CD14-positive monocyte (primary cell): ENCODE measurements around the gene MYL4. TPM values are rescaled to one million over a fixed set of nuclear protein-coding genes. Genes with fewer than 3 reads are reported as not detected.

Experiments
- DNase-seq, 3 donors: peaks; one replicate each; pipeline ENCODE4 v3.0.0-alpha.2; 2011 to 2022
- H2AFZ ChIP-seq: 2 replicates; pipeline ENCODE4 v1.6.0; 2012; ENCODE audit warnings: mild to moderate bottlenecking, low read depth, low read length, inconsistent platforms; ENCODE audit not compliant: insufficient read depth, poor library complexity, severe bottlenecking
- H3K27ac ChIP-seq, 2 donors: 1 replicate in 1 of 2; 2 replicates in 1 of 2; pipeline ENCODE4 v1.5.1; 2012 to 2013; ENCODE audit warnings: low read length in 2 of 2, control low read depth in 1 of 2, inconsistent platforms in 1 of 2, low read depth in 1 of 2, mild to moderate bottlenecking in 1 of 2
- H3K27me3 ChIP-seq, 2 donors: one replicate each; pipeline versions ENCODE4 v1.6.0 to v1.6.1; 2011 to 2013; ENCODE audit warnings: low read length in 2 of 2; ENCODE audit not compliant: control insufficient read depth in 2 of 2, insufficient read depth in 2 of 2
- H3K36me3 ChIP-seq, 2 donors: replicated peaks in 1 of 2; 1 replicate in 1 of 2; 2 replicates in 1 of 2; pipeline versions ENCODE4 v1.5.1 to v1.6.1; 2012 to 2013; ENCODE audit warnings: low read length in 2 of 2, control low read depth in 1 of 2, inconsistent platforms in 1 of 2, mild to moderate bottlenecking in 1 of 2; ENCODE audit not compliant: insufficient read depth in 2 of 2, control insufficient read depth in 1 of 2
- H3K4me1 ChIP-seq, 2 donors: 1 replicate in 1 of 2; 2 replicates in 1 of 2; pipeline versions ENCODE4 v1.5.1 to v1.6.1; 2012 to 2013; ENCODE audit warnings: low read length in 2 of 2, control low read depth in 1 of 2, inconsistent platforms in 1 of 2, mild to moderate bottlenecking in 1 of 2, moderate library complexity in 1 of 2; ENCODE audit not compliant: insufficient read depth in 2 of 2, control insufficient read depth in 1 of 2
- H3K4me2 ChIP-seq: replicated peaks from 2 replicates; pipeline ENCODE3; 2012; ENCODE audit warnings: low read length, moderate library complexity, mild to moderate bottlenecking; ENCODE audit not compliant: poor library complexity, severe bottlenecking; ENCODE audit errors: extremely low read depth
- H3K4me3 ChIP-seq, 3 experiments: fragments of 200-600 bp in 1 of 3; sonication (generic) in 1 of 3; replicated peaks in 1 of 3; 1 replicate in 2 of 3; 2 replicates in 1 of 3; pipeline ENCODE4 v1.5.1; 2011 to 2013; ENCODE audit warnings: low read length in 3 of 3, mild to moderate bottlenecking in 3 of 3, control low read depth in 2 of 3, low read depth in 2 of 3, inconsistent platforms in 1 of 3, moderate library complexity in 1 of 3
- H3K79me2 ChIP-seq: 2 replicates; pipeline ENCODE4 v1.6.0; 2012; ENCODE audit warnings: mild to moderate bottlenecking, control low read depth, inconsistent platforms, low read length, moderate library complexity; ENCODE audit not compliant: insufficient read depth
- H3K9ac ChIP-seq: 2 replicates; pipeline ENCODE4 v1.6.0; 2017; ENCODE audit warnings: low read length, mild to moderate bottlenecking; ENCODE audit not compliant: insufficient read depth, poor library complexity, severe bottlenecking
- H3K9me3 ChIP-seq, 2 donors: replicated peaks in 1 of 2; 1 replicate in 1 of 2; 2 replicates in 1 of 2; pipeline versions ENCODE4 v1.5.1 to v1.6.1; 2012 to 2013; ENCODE audit warnings: low read length in 2 of 2, control low read depth in 1 of 2; ENCODE audit not compliant: control insufficient read depth in 1 of 2, insufficient read depth in 1 of 2
- H4K20me1 ChIP-seq: 2 replicates; pipeline ENCODE4 v1.6.0; 2012; ENCODE audit warnings: mild to moderate bottlenecking, low read length, control low read depth, moderate library complexity; ENCODE audit not compliant: insufficient read depth
- H3K27ac Mint-ChIP-seq, 7 donors: one replicate each; pipeline ENCODE4 v1.8.0; 2020; ENCODE audit warnings: mild to moderate bottlenecking in 7 of 7, mixed read lengths in 7 of 7, moderate library complexity in 6 of 7, inconsistent platforms in 2 of 7
- H3K27me3 Mint-ChIP-seq, 3 donors: one replicate each; pipeline ENCODE4 v1.8.0; 2021 to 2022; ENCODE audit warnings: low read depth in 3 of 3, mild to moderate bottlenecking in 3 of 3, mixed read lengths in 3 of 3, moderate library complexity in 3 of 3, inconsistent platforms in 1 of 3
- H3K36me3 Mint-ChIP-seq, 2 donors: one replicate each; pipeline ENCODE4 v1.8.0; 2020; ENCODE audit warnings: mixed read lengths in 2 of 2, inconsistent platforms in 1 of 2, mild to moderate bottlenecking in 1 of 2
- H3K4me1 Mint-ChIP-seq: one replicate; pipeline ENCODE4 v1.8.0; 2020; ENCODE audit warnings: mild to moderate bottlenecking, mixed read lengths
- H3K4me3 Mint-ChIP-seq, 2 donors: one replicate each; pipeline ENCODE4 v1.8.0; 2020; ENCODE audit warnings: mild to moderate bottlenecking in 2 of 2, mixed read lengths in 2 of 2, moderate library complexity in 1 of 2
- H3K9me3 Mint-ChIP-seq, 7 donors: one replicate each; pipeline ENCODE4 v1.8.0; 2020 to 2022; ENCODE audit warnings: mixed read lengths in 7 of 7, mild to moderate bottlenecking in 6 of 7, moderate library complexity in 6 of 7, inconsistent platforms in 2 of 7
- CTCF ChIP-seq: fragments of 200-600 bp; IDR thresholded peaks from one replicate; pipeline ENCODE4 v1.8.0; 2022; ENCODE audit warnings: antibody characterized with exemption, mild to moderate bottlenecking
- WGBS: methylation state at CpG from one replicate; pipeline ENCODE4 v1.1.5; 2013; ENCODE audit warnings: missing lambda C conversion rate; ENCODE audit not compliant: insufficient coverage; 5-methylcytosine and 5-hydroxymethylcytosine counted together
- intact Hi-C, 2 donors: fragments of 100-400 bp; cut with micrococcal nuclease; formaldehyde crosslinking; loops; one replicate each; pipeline versions ENCODE4 v1.15.0 to v1.15.1; 2023
- polyA plus RNA-seq, 3 donors: library from polyadenylated mRNA; depleted of rRNA in 1 of 3; unstranded in 2 of 3; stranded (reverse) in 1 of 3; fragments of 300-500 nt in 2 of 3; fragments of >200 nt in 1 of 3; fragmentation: Illumina TruSeq in 2 of 3; gene quantifications; 1 replicate in 2 of 3; 2 replicates in 1 of 3; pipeline ENCODE4 v1.2.3, GENCODE V29; 2012 to 2021

The MYL4 gene
- polyA plus RNA-seq, 3 donors: 0.43 TPM; not detected in 2

- no peaks in the 10 kb centered on the region for H3K79me2 ChIP-seq
- TF ChIP-seq CTCF: no peak
- H3K4me3 Mint-ChIP-seq: no peak overlapping the region
- no peaks in the 10 kb centered on the region for H4K20me1 ChIP-seq
- WGBS: no CpG with 5 or more reads among the region's 3 CpGs
- H3K4me1 Mint-ChIP-seq: peaks cover 18% of the 10 kb centered on the region
- intact Hi-C loops: loop anchor here in 1 of 2 donors (10.0 kb wide), 1 partner anchor 55 kb away; no protein-coding TSS in a partner anchor
- H3K4me3 ChIP-seq: no peak overlapping the region
- H3K27ac ChIP-seq: no peak overlapping the region
- peaks cover 3 to 5% (median 5%) of the 10 kb centered on the region in 3 donors for H3K27me3 Mint-ChIP-seq
- H3K36me3 Mint-ChIP-seq: no peaks in the 10 kb centered on the region
- H3K4me2 ChIP-seq: no peak overlapping the region
- H3K27ac Mint-ChIP-seq: no peak overlapping the region
- H3K9ac ChIP-seq: no peak overlapping the region
- peaks cover 13 to 16% of the 10 kb centered on the region in 2 donors for H3K4me1 ChIP-seq
- H3K9me3 ChIP-seq: peaks cover 0 to 20% of the 10 kb centered on the region in 2 donors
- H3K36me3 ChIP-seq: no peaks in the 10 kb centered on the region
- peak in 2 of 3 donors; percentile 11 to 58 for DNase-seq
- H2AFZ ChIP-seq: peak overlapping the region; percentile 38
- H3K27me3 ChIP-seq: no peaks in the 10 kb centered on the region
- H3K9me3 Mint-ChIP-seq: peaks cover 5 to 14% (median 11%) of the 10 kb centered on the region in 7 donors
Observed at GRCh38 chr17:47239967-47240651, 31.0 kb downstream of the MYL4 start.

GRCh38 chr17:47240806-47241205, 31.7 kb downstream of the MYL4 start:
- Histone ChIP-seq H4K20me1 (no peaks in the 10 kb centered on the region), H3K79me2 (no peaks in the 10 kb centered on the region), H3K36me3 (no peaks in the 10 kb centered on the region), H2AFZ (no peak overlapping the region), H3K9me3 (peaks cover 0 to 20% of the 10 kb centered on the region in 2 donors), H3K9ac (no peak overlapping the region), H3K27ac (no peak overlapping the region), H3K4me1 (peaks cover 13 to 16% of the 10 kb centered on the region in 2 donors), H3K4me3 (no peak overlapping the region), H3K4me2 (no peak overlapping the region), H3K27me3 (no peaks in the 10 kb centered on the region)
- intact Hi-C loops: loop anchor here in 1 of 2 donors (10.0 kb wide), 1 partner anchor 54 kb away; no protein-coding TSS in a partner anchor
- TF ChIP-seq CTCF: no peak
- H3K27ac Mint-ChIP-seq: peak overlapping the region in 1 of 7 donors; percentile 59
- H3K36me3 Mint-ChIP-seq: no peaks in the 10 kb centered on the region
- peaks cover 3 to 5% (median 5%) of the 10 kb centered on the region in 3 donors for H3K27me3 Mint-ChIP-seq
- peaks cover 5 to 14% (median 11%) of the 10 kb centered on the region in 7 donors for H3K9me3 Mint-ChIP-seq
- WGBS: 0% methylated on average over 1 of the region's 3 CpGs
- H3K4me3 Mint-ChIP-seq: no peak overlapping the region
- no peak for DNase-seq
- H3K4me1 Mint-ChIP-seq: peaks cover 18% of the 10 kb centered on the region
